Spleen (tissue), 11 donors: ENCODE measurements around the gene SLC1A2. TPM values are rescaled to one million over a fixed set of nuclear protein-coding genes. Genes with fewer than 3 reads are reported as not detected.

Source experiments
- DNase-seq: peaks from one replicate; pipeline ENCODE4 v3.0.0-alpha.2; 2020
- H3K27ac ChIP-seq, 8 donors: fragments of 200-600 bp; sonication (generic) in 7 of 8; 1 replicate in 4 of 8; 2 replicates in 4 of 8; pipeline versions ENCODE4 v1.5.0 to v1.8.0; 2016 to 2021; ENCODE audit warnings: inconsistent platforms in 4 of 8, mild to moderate bottlenecking in 4 of 8, moderate library complexity in 1 of 8
- H3K27me3 ChIP-seq, 7 donors: fragments of 200-600 bp; sonication (generic) in 6 of 7; replicated peaks in 1 of 7; 1 replicate in 4 of 7; 2 replicates in 3 of 7; pipeline versions ENCODE4 v1.5.0 to v1.8.0; 2016 to 2021; ENCODE audit warnings: inconsistent platforms in 3 of 7, mild to moderate bottlenecking in 1 of 7
- H3K36me3 ChIP-seq, 6 donors: fragments of 200-600 bp; sonication (generic) in 5 of 6; 1 replicate in 4 of 6; 2 replicates in 2 of 6; pipeline versions ENCODE4 v1.5.0 to v1.8.0; 2016 to 2021; ENCODE audit warnings: inconsistent platforms in 2 of 6
- H3K4me1 ChIP-seq, 6 donors: fragments of 200-600 bp; sonication (generic) in 5 of 6; 1 replicate in 3 of 6; 2 replicates in 3 of 6; pipeline versions ENCODE4 v1.5.0 to v1.8.0; 2016 to 2021; ENCODE audit warnings: inconsistent platforms in 3 of 6
- H3K4me3 ChIP-seq, 8 donors: fragments of 200-600 bp; sonication (generic) in 7 of 8; 1 replicate in 4 of 8; 2 replicates in 4 of 8; pipeline versions ENCODE4 v1.5.0 to v1.8.0; 2016 to 2021; ENCODE audit warnings: inconsistent platforms in 4 of 8, mild to moderate bottlenecking in 4 of 8, moderate library complexity in 2 of 8
- H3K9me3 ChIP-seq, 8 donors: fragments of 200-600 bp; sonication (generic) in 7 of 8; 1 replicate in 4 of 8; 2 replicates in 4 of 8; pipeline versions ENCODE4 v1.5.0 to v1.8.0; 2016 to 2021; ENCODE audit warnings: inconsistent platforms in 4 of 8
- POLR2A ChIP-seq, 3 donors: fragments of 450-650 bp; IDR thresholded peaks; one replicate each; pipeline ENCODE4 v1.5.1; 2017; ENCODE audit warnings: antibody characterized with exemption in 3 of 3, mild to moderate bottlenecking in 1 of 3
- POLR2AphosphoS5 ChIP-seq, 3 donors: sonication (generic); formaldehyde crosslinking; IDR thresholded peaks; one replicate each; pipeline ENCODE4 v1.5.1; 2017; ENCODE audit warnings: antibody characterized with exemption in 3 of 3
- WGBS, 5 donors: extraction: QIAGEN DNeasy Blood & Tissue Kit in 3 of 5; methylation state at CpG; one replicate each; pipeline versions ENCODE4 v1.1.5 to v1.1.7; 2013 to 2018; 5-methylcytosine and 5-hydroxymethylcytosine counted together
- intact Hi-C: fragments of 100-400 bp; cut with DNase I; formaldehyde crosslinking; loops from one replicate; pipeline ENCODE4 v1.15.0; 2023; ENCODE audit warnings: low total_unique reads
- polyA plus RNA-seq, 3 donors: library from polyadenylated mRNA; stranded (reverse); fragments of 200-250 nt; gene quantifications; one replicate each; pipeline ENCODE4 v1.2.1, GENCODE V29; 2013
- total RNA-seq, 7 donors: library from RNA; depleted of rRNA in 3 of 7; stranded (reverse); fragments of >200 nt in 3 of 7; fragmentation: NEBNext Ultra II Directional in 4 of 7; extraction: Animal tissue kit (Norgen Biotek cat#: 25700) in 4 of 7; gene quantifications; one replicate each; pipeline versions ENCODE4 v1.1.0 to v1.2.1, GENCODE V29; 2016 to 2021
- TF ChIP-seq, protein P1 (sequence below), 11 experiments: fragments of 200-600 bp in 7 of 11; fragments of 450-650 bp in 4 of 11; sonication (generic) in 4 of 11; IDR thresholded peaks in 8 of 11; conservative IDR thresholded peaks in 3 of 11; 1 replicate in 7 of 11; 2 replicates in 4 of 11; pipeline versions ENCODE4 v1.4.0 to v1.8.0; 2016 to 2021; ENCODE audit warnings: antibody characterized with exemption in 11 of 11, inconsistent platforms in 4 of 11, mild to moderate bottlenecking in 1 of 11
- donor health status: healthy with polysubstance abuse.
- donor health status: DM: no; HTN: no; CAD: no; lungs with moderate emphysema.
- donor health status: DM: no; HTN: no; CAD: no.
- donor health status: Bipolar disorder and iron deficiency.
- donor health status: healthy.
- donor health status: DM: no; HTN: no; CAD: no.
- donor health status: DM: yes; HTN: yes; CAD: no.

SLC1A2 gene
- total and polyA plus RNA-seq, 10 donors = 0.26 to 3.8 (median 0.93) TPM

DNA sequence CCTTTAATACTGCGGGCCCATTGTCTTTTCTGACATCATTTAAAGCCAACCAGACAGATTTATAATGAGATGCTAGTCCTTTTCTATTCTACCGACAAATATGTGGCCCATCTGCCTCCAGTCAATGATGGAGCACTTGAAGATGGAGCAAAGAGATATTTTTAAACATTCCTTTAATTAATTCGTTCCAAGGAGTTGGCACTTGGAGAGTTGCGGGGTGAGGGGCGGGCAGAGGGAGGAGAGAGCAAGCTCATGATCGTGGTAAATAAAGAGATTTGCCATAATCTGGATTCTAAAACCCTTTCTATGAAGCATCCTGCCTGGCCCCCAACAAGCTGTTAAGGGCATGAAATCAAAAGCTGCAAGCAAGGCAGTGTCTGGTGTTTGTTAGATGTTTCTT, 5.0 kb downstream of the SLC1A2 start:
- Histone ChIP-seq H3K9me3 (no peaks in the 10 kb centered on the region), H3K27me3 (peaks cover 3 to 60% (median 35%) of the 10 kb centered on the region in 7 donors), H3K4me3 (no peak overlapping the region), H3K4me1 (peaks cover 3 to 13% (median 10%) of the 10 kb centered on the region in 6 donors), H3K27ac (no peak overlapping the region), H3K36me3 (no peaks in the 10 kb centered on the region)
- no peak for DNase-seq
- WGBS, 5 donors = 73 to 85% (median 75%) methylated on average over 6 of the region's 6 CpGs
- intact Hi-C loops = no loop called here
- no peak for TF ChIP-seq POLR2A (IDR thresholded peaks at IDR 0.05)
- TF ChIP-seq, protein P1, sequence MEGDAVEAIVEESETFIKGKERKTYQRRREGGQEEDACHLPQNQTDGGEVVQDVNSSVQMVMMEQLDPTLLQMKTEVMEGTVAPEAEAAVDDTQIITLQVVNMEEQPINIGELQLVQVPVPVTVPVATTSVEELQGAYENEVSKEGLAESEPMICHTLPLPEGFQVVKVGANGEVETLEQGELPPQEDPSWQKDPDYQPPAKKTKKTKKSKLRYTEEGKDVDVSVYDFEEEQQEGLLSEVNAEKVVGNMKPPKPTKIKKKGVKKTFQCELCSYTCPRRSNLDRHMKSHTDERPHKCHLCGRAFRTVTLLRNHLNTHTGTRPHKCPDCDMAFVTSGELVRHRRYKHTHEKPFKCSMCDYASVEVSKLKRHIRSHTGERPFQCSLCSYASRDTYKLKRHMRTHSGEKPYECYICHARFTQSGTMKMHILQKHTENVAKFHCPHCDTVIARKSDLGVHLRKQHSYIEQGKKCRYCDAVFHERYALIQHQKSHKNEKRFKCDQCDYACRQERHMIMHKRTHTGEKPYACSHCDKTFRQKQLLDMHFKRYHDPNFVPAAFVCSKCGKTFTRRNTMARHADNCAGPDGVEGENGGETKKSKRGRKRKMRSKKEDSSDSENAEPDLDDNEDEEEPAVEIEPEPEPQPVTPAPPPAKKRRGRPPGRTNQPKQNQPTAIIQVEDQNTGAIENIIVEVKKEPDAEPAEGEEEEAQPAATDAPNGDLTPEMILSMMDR (IDR thresholded peaks at IDR 0.05 in 8 of 11, conservative IDR thresholded peaks at IDR 0.05 in 3 of 11) = no peak

DNA sequence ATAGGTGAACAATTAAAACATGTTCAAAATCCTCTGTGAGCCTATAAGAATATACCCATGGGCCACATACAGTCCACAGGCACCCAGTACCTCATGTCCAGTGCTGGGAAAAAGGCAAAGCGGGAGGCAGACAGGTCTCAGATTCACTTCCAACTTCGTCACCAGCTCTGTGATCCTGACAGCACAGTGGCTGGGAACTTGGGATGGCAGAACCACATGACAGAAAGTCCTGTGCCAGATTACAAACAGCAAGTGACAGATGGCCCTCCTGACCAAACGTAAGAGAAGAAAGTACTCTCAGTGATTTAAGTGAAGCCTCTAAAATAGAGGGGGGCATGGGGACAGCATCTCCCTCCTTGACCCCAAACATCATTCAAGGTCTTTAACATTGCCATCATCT, 5.8 kb downstream of the SLC1A2 start:
- Histone ChIP-seq H3K27me3 (peaks cover 0 to 53% (median 28%) of the 10 kb centered on the region in 7 donors), H3K27ac (no peak overlapping the region), H3K36me3 (no peaks in the 10 kb centered on the region), H3K9me3 (no peaks in the 10 kb centered on the region), H3K4me3 (no peak overlapping the region), H3K4me1 (peaks cover 0 to 6% (median 3%) of the 10 kb centered on the region in 6 donors)
- intact Hi-C loops = no loop called here
- 69 to 87% (median 73%) methylated on average over 3 of the region's 3 CpGs for WGBS, 5 donors
- no peak for DNase-seq
- TF ChIP-seq POLR2A (IDR thresholded peaks at IDR 0.05) = no peak

DNA sequence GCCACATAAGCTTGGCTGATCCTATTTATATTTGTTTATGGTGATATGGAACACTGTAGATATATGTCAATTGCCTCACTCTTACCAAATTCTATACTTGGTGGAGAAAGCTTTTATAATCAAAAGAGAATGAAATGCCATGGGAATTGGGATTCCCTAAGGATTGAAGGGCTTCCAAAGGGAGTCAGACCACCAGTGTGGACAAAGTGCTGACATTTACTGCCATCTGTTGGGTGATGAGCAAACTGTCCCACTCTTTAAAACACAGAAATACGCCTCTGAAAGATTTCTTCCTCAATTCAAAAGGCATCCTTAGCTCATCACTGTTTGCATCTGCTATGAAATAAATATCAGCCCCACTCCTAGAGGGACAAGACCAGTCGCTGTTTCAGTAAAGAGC, 7.1 kb downstream of the SLC1A2 start:
- intact Hi-C loops = no loop called here
- no peak overlapping the region for H3K27ac ChIP-seq
- WGBS, 5 donors = 56 to 67% (median 62%) methylated on average over 2 of the region's 2 CpGs
- no peaks in the 10 kb centered on the region for H3K9me3 ChIP-seq
- no peak for DNase-seq
- H3K4me1 ChIP-seq = no peaks in the 10 kb centered on the region
- no peak overlapping the region for H3K4me3 ChIP-seq
- no peak for TF ChIP-seq POLR2A (IDR thresholded peaks at IDR 0.05)
- no peak for TF ChIP-seq POLR2AphosphoS5 (IDR thresholded peaks at IDR 0.05)
- TF ChIP-seq, protein P1 (IDR thresholded peaks at IDR 0.05 in 8 of 11, conservative IDR thresholded peaks at IDR 0.05 in 3 of 11) = no peak
- H3K27me3 ChIP-seq = peaks cover 0 to 40% (median 14%) of the 10 kb centered on the region in 7 donors
- no peaks in the 10 kb centered on the region for H3K36me3 ChIP-seq

DNA sequence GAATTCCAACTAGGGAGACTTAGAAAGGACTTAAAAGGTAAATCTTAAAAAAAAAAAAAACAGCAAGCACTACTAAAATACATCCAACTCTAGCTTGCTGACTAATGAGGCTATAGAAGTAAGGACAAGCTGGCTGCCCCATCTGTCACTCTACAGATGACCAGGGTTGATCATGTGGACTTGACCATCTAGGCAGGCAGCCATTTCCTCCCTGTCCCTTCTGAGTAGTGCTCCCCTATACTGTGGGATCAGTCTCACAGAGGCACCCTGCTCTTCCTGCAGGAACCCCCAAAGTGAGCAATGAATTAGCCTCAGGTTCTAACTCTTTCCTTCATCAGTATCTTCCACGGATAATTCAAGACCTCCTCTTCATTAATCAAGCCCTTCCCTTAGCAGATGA, 12.3 kb downstream of the SLC1A2 start:
- Histone ChIP-seq H3K9me3 (no peaks in the 10 kb centered on the region), H3K4me1 (peaks cover 0 to 3% (median 0%) of the 10 kb centered on the region in 6 donors), H3K27ac (no peak overlapping the region), H3K36me3 (no peaks in the 10 kb centered on the region), H3K4me3 (no peak overlapping the region), H3K27me3 (peaks cover 0 to 16% (median 0%) of the 10 kb centered on the region in 7 donors)
- DNase-seq = no peak
- 79 to 100% (median 84%) methylated on average over 1 of the region's 1 CpG for WGBS, 5 donors
- TF ChIP-seq, protein P1 (IDR thresholded peaks at IDR 0.05 in 8 of 11, conservative IDR thresholded peaks at IDR 0.05 in 3 of 11) = no peak
- no peak for TF ChIP-seq POLR2A (IDR thresholded peaks at IDR 0.05)
- no peak for TF ChIP-seq POLR2AphosphoS5 (IDR thresholded peaks at IDR 0.05)
- intact Hi-C loops = no loop called here

DNA sequence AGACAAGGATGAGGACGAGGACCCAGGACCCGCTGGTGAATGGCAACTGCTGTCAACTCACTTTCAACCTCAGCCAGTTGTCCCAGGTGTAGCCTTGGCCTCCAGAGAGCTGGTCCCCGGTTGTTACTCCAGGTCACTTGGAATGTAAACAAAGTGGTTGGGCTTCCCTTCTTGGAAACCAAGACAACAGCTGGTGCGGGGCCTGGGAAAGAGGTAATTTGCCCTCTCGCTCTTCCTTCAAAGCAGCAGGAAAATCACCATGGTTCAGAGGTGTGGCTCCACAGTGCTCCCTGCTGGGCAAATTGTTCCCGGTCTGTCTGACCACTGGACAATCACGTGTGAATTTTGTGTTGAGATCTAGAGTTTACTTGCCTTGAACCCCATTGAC, 15.0 kb downstream of the SLC1A2 start:
- DNase-seq = no peak
- TF ChIP-seq POLR2A (IDR thresholded peaks at IDR 0.05) = no peak
- TF ChIP-seq, protein P1 (IDR thresholded peaks at IDR 0.05 in 8 of 11, conservative IDR thresholded peaks at IDR 0.05 in 3 of 11) = peak in 7 of 11 experiments; percentile 21 to 46 (median 34)
- 44 to 53% (median 48%) methylated on average over 7 of the region's 7 CpGs for WGBS, 5 donors
- Histone ChIP-seq H3K4me1 (peaks cover 0 to 3% (median 0%) of the 10 kb centered on the region in 6 donors), H3K27ac (no peak overlapping the region), H3K36me3 (no peaks in the 10 kb centered on the region), H3K9me3 (no peaks in the 10 kb centered on the region), H3K27me3 (peaks cover 0 to 9% (median 0%) of the 10 kb centered on the region in 7 donors), H3K4me3 (no peak overlapping the region)
- intact Hi-C loops = no loop called here
